ENCODE measurements around the gene CNTROB.

CNTROB gene

DNA sequence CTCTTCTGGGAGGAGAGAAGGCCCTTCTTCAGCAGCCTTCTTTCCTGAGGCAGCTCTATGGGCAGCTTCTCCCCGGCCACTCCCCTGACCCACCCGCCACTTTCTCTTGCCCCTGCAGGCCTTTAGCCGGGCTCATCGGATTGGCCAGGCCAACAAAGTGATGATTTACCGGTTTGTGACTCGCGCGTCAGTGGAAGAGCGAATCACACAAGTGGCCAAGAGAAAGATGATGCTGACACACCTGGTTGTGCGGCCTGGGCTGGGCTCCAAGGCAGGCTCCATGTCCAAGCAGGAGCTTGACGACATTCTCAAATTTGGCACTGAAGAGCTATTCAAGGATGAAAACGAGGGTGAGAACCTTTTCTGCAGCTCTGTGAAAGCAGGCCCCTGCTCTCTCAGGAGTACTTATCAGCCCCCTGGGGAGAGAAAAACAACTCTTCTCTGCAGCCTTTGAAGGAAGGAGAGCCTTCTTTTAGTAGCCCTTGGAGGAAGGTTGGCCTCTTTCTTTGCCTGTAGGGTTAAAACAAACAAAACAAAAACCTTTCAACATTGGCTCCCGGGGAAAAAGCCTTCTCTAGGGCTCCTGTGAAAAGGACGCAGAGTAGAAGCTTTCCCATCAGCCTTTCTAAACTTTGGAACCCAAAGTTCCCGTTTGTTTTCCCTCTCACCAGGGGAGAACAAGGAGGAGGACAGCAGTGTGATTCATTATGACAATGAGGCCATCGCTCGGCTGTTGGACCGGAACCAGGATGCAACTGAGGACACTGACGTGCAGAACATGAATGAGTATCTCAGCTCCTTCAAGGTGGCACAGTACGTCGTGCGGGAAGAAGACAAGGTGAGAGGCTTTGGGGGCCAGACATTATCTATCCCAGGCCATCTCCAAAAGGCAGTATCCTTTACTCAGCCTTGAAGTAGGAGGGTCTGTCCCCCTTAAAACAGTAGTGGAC, 28.6 kb upstream of the CNTROB start:
- FAIRE-seq, result no peak

DNA sequence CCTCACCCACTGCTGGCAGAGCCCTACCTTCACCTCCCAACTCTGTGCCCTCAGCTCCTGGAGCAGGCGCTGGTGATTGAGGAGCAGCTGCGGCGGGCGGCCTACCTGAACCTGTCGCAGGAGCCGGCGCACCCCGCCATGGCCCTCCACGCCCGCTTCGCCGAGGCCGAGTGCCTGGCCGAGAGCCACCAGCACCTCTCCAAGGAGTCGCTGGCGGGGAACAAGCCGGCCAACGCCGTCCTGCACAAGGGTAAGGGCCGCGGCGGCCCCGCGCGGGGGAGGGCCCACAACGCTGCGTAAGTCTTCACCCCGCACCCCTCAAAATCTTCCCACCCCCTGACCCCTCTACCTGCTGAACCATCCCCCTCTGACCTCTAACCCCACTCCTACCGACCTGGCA, 22.9 kb upstream of the CNTROB start:
- FAIRE-seq, result no peak

GRCh38 chr17:7910281-7910680, 21.7 kb upstream of the CNTROB start:
- FAIRE-seq, result no peak

GRCh38 chr17:7910711-7911110, 21.3 kb upstream of the CNTROB start:
- no peak for FAIRE-seq

- no peak for FAIRE-seq
These were observed 20.9 kb upstream of the CNTROB start for GRCh38 chr17:7911116-7911515.

- FAIRE-seq, result no peak
These were observed 19.0 kb upstream of the CNTROB start for GRCh38 chr17:7912927-7913524.

DNA sequence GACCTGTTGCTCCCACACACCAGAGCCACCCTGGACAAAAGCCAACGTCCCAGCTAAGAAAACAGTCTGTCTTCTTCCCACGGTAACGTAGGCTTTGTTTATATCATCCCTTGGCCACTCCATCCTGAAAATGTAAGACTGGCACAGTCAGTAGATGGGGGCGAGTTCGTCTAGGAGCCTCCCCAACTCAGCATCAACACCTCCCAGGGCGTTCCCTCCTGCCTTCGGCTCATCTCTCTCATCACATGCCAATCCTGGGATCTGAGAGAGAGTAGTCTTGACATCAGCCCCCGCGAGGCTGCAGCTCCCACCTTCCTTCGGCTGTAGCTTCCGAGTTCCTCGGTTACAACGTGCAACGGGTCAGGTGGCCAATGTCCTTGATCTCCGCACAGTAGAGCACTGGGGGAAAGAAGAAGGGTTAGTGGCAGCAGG, 16.8 kb upstream of the CNTROB start:
- FAIRE-seq, result no peak

GRCh38 chr17:7915611-7916384, 16.2 kb upstream of the CNTROB start, which contains the start of gene RNF227:
RNF227 (minus strand) TSS chr17:7916289; CDS start chr17:7916195, 94 bp downstream.
- FAIRE-seq, result no peak

DNA sequence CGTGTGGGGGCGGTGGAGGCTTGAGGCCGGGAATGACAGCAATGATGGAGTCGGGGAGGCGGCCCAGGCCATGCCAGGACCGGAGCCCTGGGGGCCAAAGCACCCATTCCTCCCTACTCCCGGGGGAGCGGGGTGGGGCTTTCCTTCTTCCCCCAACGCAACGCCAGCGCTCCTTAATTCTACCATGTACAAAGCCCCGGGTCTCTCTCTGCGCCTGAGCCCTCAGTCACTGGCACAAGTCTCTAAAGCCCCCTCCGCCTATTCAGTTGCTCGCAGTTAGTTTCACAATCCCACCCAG, 15.7 kb upstream of the CNTROB start:
- no peak for FAIRE-seq

DNA sequence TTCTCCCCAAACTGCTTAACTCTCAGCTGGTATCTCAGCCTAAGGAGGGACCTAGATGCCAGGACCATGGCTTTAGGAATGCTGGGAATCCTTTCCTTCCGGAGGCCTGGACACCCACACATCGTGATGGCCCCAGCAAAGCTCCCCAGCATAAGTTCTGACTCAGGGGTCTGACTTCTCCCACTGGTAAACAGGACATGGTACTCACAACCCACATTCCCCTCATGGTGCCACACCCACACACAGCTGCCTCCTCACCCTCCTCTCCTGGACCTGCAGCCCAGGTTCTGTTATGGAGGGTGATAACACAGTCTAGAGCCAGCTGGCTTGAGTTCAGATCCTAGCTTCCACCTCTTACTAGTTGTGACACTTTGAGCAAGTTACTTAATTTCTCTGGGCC, 15.2 kb upstream of the CNTROB start:
- no peak for FAIRE-seq

- FAIRE-seq, result no peak
These were observed 9.6 kb upstream of the CNTROB start for GRCh38 chr17:7922269-7922844.

DNA sequence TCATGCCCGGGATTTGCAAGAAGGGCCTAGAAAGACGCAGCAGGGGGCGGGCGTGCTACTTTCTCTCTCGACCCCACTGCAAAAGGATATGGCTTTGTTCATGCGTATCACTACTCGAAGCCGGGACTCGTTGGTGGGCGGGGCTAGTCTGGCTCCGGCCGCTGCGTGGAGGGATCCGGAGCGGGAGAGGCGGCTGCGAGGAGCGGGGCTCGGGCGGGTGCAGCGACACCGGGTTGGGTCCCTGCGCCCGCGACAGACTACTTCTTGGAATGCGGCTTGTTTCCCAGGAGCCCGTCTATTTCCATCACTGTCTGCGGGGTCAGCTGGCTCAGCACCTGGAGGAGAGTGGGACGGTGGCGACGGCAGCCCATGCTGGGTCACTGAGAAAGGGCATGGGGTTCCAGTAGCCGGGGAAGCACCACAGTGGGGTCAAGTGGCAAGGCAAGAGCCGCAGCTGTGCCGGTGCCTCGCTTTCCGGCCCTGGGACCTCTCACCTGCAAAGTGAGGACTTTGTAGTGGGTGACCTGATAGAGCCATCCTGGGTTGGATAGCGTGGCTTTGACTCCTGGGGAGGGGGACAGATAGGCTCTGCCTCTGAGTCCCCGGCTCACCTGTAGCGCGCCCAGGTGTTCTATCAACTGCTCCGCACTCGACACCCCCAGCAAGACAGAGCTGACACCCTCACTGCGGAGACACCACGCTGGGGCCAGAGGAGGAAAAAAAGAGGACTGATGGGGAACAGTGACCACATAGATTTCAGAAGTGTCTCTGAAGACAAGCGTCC, 9.0 kb upstream of the CNTROB start:
- FAIRE-seq, result no peak

DNA sequence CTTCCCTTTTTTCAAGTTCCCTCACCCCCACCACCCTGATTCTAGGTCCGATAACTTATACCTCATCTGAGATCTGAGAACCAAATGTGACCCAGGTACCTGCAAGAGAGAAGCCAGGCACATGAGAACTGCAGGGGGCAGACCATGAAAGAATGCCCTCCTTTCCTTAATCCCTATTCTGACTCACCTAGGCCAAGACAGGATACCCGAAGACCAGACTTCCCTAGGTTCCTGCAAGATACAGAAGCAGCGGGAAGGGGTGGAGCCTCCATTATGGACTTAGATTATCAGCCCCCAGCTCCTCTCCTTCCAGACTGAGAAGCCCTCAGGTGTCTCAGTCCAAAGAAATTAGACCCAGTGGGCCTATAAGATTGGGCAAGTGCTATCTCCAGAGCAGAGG, 4.4 kb upstream of the CNTROB start:
- FAIRE-seq, result no peak

DNA sequence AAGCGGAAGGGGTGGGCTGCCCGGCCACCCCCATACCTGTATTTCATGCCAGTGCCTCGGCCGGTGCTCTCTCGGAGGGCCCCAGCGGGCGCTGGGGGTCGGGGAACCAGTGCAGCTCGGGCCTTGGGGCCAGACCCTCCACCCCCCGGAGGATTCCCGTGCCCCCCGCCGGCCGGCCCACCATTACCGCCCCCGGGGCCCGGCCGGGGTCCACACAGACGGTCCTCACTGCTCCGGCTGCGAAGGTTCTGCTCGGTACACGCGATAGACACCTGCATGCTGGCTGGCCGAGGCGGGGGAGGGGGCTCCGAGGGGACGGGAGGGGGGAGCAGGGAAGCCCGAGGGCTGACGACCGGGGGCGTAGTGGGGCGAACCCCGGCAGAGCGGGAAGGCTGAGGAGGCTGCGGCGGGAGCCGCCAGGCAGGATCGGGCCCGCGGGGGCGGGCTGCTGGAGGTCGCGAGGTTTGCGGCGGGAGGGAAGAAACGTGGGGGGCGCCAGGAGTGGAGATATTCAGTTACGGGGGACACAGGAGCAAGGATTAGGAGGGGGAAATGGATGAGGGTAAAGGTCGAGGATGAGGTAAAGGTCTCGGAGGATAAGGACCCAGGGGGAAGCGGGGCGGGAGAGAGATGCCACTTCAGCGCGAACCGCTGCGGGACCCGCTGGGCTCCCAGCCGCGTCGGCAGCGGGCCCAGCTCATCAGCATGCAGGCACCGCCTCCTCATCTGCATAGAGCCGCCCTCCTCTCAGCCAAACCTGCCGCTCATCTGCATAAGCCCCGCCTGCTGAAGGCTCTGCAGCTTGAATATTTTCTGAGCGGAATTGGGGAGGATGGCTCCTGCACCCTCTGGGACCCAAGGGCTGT, 2.6 kb upstream of the CNTROB start, which contains the start of gene KCNAB3:
KCNAB3 (minus strand) TSS at position 699 of the 866 bp plus-strand sequence; CDS start at position 278, 421 bp downstream.
- FAIRE-seq, result no peak

- FAIRE-seq, result no peak
These were observed 970 bp upstream of the CNTROB start for GRCh38 chr17:7930841-7931631.

GRCh38 chr17:7932483-7932891, 481 bp downstream of the CNTROB start:
- FAIRE-seq, result no peak

DNA sequence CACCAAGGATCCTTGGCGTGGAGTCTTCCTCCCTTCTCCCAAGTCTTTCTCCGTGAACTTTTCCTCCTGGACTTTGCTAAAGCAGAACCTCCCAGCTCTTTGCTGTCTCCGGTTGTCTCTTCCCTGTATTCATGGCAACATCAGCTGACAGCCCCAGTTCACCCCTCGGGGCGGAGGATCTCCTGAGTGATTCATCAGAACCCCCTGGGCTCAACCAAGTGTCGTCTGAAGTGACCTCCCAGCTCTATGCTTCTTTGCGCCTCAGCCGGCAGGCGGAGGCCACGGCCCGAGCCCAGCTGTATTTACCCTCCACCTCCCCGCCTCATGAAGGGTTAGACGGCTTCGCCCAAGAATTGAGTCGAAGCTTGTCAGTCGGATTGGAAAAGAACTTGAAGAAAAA, 943 bp downstream of the CNTROB start:
- FAIRE-seq, result no peak

DNA sequence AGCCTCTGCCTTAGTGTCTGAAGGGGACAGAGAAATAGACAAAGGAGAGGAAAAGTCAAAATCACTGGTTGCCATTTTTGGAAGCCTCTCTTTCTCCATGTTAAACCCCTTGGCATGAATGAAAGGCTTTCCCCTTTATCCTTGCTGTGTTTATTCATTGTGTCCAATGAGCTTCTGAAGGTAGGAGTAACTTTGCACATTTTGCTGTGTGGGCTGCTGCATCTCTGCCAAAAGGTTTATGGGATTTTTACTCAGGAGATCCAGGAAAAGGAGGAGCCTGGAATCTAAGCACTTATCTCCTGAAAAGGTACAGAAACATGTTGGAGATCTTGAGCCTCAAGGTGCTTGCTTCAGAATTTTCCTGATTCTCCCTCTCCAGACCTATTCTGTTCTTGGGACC, 3.9 kb downstream of the CNTROB start:
- FAIRE-seq, result no peak

- FAIRE-seq, result no peak
These were observed 8.0 kb downstream of the CNTROB start for GRCh38 chr17:7940034-7940433.

- no peak for FAIRE-seq
These were observed 8.7 kb downstream of the CNTROB start for GRCh38 chr17:7940743-7941142.
